Tibial nerve (tissue), 4 donors: ENCODE data around the gene SYCE3.

ENCODE experiments used
- CTCF ChIP-seq, 5 experiments: fragments of 200-600 bp in 3 of 5; fragments of 450-650 bp in 2 of 5; sonication (generic) in 3 of 5; IDR thresholded peaks; one replicate each; pipeline ENCODE4 v1.5.1; 2016 to 2019; ENCODE audit warnings: antibody characterized with exemption in 5 of 5, mild to moderate bottlenecking in 3 of 5, moderate library complexity in 2 of 5
- EP300 ChIP-seq, 2 donors: sonication (generic); formaldehyde crosslinking; IDR thresholded peaks; one replicate each; pipeline ENCODE4 v1.6.1; 2017; ENCODE audit warnings: antibody characterized with exemption in 2 of 2, mild to moderate bottlenecking in 1 of 2
- POLR2A ChIP-seq, 2 donors: fragments of 450-650 bp; IDR thresholded peaks; one replicate each; pipeline ENCODE4 v1.6.1; 2017; ENCODE audit warnings: antibody characterized with exemption in 2 of 2, mild to moderate bottlenecking in 2 of 2, moderate library complexity in 2 of 2

- TF ChIP-seq POLR2A (IDR thresholded peaks at IDR 0.05) (no peak), CTCF (IDR thresholded peaks at IDR 0.05) (no peak), EP300 (IDR thresholded peaks at IDR 0.05) (no peak)
Observed at GRCh38 chr22:50537765-50538164, 25.0 kb downstream of the SYCE3 start.
